ENCODE results near the gene KLHL29. TPM values are rescaled to one million over a fixed set of nuclear protein-coding genes. Genes with fewer than 3 reads are reported as not detected.

Gene KLHL29
- total and polyA plus RNA-seq, 4 donors = 0.29 to 2.3 (median 0.68) TPM

- Histone ChIP-seq H3K27ac (ENCODE audit: low read depth in 1 of 2, low read length in 2 of 2) (no peak overlapping the region), H3K4me1 (ENCODE audit: control insufficient read depth in 4 of 4, insufficient read depth in 4 of 4, low read length in 3 of 4) (no peaks in the 10 kb centered on the region), H3K27me3 (ENCODE audit: control insufficient read depth in 4 of 4, insufficient read depth in 4 of 4, low read length in 3 of 4) (no peaks in the 10 kb centered on the region), H3K4me3 (ENCODE audit: low read depth in 1 of 3, low read length in 3 of 3) (no peak overlapping the region), H3K36me3 (ENCODE audit: control insufficient read depth in 4 of 4, insufficient read depth in 3 of 4, low read depth in 1 of 4, low read length in 3 of 4) (peaks cover 0 to 2% (median 0%) of the 10 kb centered on the region in 4 donors), H3K9ac (ENCODE audit: low read depth in 1 of 2, low read length in 2 of 2) (no peak overlapping the region), H3K9me3 (ENCODE audit: control insufficient read depth in 4 of 4, low read length in 3 of 4) (no peaks in the 10 kb centered on the region)
- 92% methylated on average over 4 of the region's 4 CpGs for WGBS
- TF ChIP-seq, protein P1, sequence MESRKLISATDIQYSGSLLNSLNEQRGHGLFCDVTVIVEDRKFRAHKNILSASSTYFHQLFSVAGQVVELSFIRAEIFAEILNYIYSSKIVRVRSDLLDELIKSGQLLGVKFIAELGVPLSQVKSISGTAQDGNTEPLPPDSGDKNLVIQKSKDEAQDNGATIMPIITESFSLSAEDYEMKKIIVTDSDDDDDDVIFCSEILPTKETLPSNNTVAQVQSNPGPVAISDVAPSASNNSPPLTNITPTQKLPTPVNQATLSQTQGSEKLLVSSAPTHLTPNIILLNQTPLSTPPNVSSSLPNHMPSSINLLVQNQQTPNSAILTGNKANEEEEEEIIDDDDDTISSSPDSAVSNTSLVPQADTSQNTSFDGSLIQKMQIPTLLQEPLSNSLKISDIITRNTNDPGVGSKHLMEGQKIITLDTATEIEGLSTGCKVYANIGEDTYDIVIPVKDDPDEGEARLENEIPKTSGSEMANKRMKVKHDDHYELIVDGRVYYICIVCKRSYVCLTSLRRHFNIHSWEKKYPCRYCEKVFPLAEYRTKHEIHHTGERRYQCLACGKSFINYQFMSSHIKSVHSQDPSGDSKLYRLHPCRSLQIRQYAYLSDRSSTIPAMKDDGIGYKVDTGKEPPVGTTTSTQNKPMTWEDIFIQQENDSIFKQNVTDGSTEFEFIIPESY (IDR thresholded peaks at IDR 0.05) = no peak
- TF ChIP-seq FOXA1 (IDR thresholded peaks at IDR 0.05) = no peak
- no peak for TF ChIP-seq RXRA (IDR thresholded peaks at IDR 0.05)
- TF ChIP-seq FOXA2 (IDR thresholded peaks at IDR 0.05) = no peak
- no peak for TF ChIP-seq YY1 (IDR thresholded peaks at IDR 0.05)
- TF ChIP-seq HNF4G (IDR thresholded peaks at IDR 0.05) = no peak
- no peak for TF ChIP-seq MAX (IDR thresholded peaks at IDR 0.05)
- no peak for TF ChIP-seq HNF4A (conservative IDR thresholded peaks at IDR 0.05)
- TF ChIP-seq CTCF (IDR thresholded peaks at IDR 0.05; ENCODE audit: low read depth, low read length, missing input control) = no peak
- no peak for TF ChIP-seq NR2F2 (IDR thresholded peaks at IDR 0.05)
- TF ChIP-seq, protein P2, sequence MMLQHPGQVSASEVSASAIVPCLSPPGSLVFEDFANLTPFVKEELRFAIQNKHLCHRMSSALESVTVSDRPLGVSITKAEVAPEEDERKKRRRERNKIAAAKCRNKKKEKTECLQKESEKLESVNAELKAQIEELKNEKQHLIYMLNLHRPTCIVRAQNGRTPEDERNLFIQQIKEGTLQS (IDR thresholded peaks at IDR 0.05) = no peak
- TF ChIP-seq, protein P3, sequence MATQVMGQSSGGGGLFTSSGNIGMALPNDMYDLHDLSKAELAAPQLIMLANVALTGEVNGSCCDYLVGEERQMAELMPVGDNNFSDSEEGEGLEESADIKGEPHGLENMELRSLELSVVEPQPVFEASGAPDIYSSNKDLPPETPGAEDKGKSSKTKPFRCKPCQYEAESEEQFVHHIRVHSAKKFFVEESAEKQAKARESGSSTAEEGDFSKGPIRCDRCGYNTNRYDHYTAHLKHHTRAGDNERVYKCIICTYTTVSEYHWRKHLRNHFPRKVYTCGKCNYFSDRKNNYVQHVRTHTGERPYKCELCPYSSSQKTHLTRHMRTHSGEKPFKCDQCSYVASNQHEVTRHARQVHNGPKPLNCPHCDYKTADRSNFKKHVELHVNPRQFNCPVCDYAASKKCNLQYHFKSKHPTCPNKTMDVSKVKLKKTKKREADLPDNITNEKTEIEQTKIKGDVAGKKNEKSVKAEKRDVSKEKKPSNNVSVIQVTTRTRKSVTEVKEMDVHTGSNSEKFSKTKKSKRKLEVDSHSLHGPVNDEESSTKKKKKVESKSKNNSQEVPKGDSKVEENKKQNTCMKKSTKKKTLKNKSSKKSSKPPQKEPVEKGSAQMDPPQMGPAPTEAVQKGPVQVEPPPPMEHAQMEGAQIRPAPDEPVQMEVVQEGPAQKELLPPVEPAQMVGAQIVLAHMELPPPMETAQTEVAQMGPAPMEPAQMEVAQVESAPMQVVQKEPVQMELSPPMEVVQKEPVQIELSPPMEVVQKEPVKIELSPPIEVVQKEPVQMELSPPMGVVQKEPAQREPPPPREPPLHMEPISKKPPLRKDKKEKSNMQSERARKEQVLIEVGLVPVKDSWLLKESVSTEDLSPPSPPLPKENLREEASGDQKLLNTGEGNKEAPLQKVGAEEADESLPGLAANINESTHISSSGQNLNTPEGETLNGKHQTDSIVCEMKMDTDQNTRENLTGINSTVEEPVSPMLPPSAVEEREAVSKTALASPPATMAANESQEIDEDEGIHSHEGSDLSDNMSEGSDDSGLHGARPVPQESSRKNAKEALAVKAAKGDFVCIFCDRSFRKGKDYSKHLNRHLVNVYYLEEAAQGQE (IDR thresholded peaks at IDR 0.05) = no peak
- TF ChIP-seq JUND (IDR thresholded peaks at IDR 0.05) = no peak
- no peak for TF ChIP-seq SP1 (IDR thresholded peaks at IDR 0.05)
- TF ChIP-seq TAF1 (conservative IDR thresholded peaks at IDR 0.05) = no peak
- no peak for TF ChIP-seq EGR1 (IDR thresholded peaks at IDR 0.05; ENCODE audit: low read depth in 2 of 2)
- no peak for DNase-seq (ENCODE audit: low spot score)
These were observed 335.9 kb downstream of the KLHL29 start for GRCh38 chr2:23720705-23721453.

Measured in liver (tissue), 9 donors.